ENCODE results near the gene DCDC1.
A peak's percentile ranks its signal among the peaks of the same experiment; 100 is the strongest.

The DCDC1 gene

GRCh38 chr11:31246451-31247165 is 122.9 kb downstream of the DCDC1 start:
- no peak for TF ChIP-seq EZH2phosphoT487 (IDR thresholded peaks at IDR 0.05; ENCODE audit: low read depth)
- TF ChIP-seq, protein P1, sequence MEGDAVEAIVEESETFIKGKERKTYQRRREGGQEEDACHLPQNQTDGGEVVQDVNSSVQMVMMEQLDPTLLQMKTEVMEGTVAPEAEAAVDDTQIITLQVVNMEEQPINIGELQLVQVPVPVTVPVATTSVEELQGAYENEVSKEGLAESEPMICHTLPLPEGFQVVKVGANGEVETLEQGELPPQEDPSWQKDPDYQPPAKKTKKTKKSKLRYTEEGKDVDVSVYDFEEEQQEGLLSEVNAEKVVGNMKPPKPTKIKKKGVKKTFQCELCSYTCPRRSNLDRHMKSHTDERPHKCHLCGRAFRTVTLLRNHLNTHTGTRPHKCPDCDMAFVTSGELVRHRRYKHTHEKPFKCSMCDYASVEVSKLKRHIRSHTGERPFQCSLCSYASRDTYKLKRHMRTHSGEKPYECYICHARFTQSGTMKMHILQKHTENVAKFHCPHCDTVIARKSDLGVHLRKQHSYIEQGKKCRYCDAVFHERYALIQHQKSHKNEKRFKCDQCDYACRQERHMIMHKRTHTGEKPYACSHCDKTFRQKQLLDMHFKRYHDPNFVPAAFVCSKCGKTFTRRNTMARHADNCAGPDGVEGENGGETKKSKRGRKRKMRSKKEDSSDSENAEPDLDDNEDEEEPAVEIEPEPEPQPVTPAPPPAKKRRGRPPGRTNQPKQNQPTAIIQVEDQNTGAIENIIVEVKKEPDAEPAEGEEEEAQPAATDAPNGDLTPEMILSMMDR (IDR thresholded peaks at IDR 0.05; ENCODE audit: low read depth, low read length) = no peak
- no peak overlapping the region for H3K4me3 ChIP-seq (ENCODE audit: low read length)
- no peaks in the 10 kb centered on the region for H4K20me1 ChIP-seq (ENCODE audit: insufficient read depth, low read length)

DNA sequence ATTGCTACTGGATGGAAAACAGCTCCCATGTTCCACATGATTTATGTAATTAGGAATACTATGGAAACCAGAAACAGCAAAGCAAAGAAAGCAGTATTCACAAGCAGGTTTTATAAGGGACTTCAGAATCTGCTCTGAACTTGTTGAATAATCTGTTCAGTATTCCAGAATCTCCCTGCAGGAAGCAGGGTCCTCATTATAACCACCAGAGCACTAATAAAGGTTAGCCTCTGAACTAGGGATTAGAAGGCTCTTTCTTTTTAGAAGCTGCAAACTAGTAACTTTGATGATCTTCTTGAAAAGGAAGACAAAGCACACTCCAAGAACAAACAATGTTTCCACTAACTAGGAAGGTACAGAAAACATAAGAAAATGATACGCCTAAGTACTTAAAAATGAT is 125.8 kb downstream of the DCDC1 start:
- no peaks in the 10 kb centered on the region for H3K27me3 ChIP-seq (ENCODE audit: low read depth, low read length)
- H4K20me1 ChIP-seq (ENCODE audit: insufficient read depth, low read length) = no peaks in the 10 kb centered on the region
- H3K4me1 ChIP-seq (ENCODE audit: low read length) = 0 out of 2 replicates have a peak, but pooled peaks cover 2% of the 10 kb centered on the region
- H3K36me3 ChIP-seq (replicated peaks; ENCODE audit: low read depth, low read length) = no peaks in the 10 kb centered on the region
- TF ChIP-seq, protein P1 (IDR thresholded peaks at IDR 0.05; ENCODE audit: low read depth, low read length) = no peak
- TF ChIP-seq EZH2phosphoT487 (IDR thresholded peaks at IDR 0.05; ENCODE audit: low read depth) = no peak
- H2AFZ ChIP-seq (ENCODE audit: low read depth, low read length) = no peak overlapping the region
- no peak overlapping the region for H3K9ac ChIP-seq (ENCODE audit: low read length)
- H3K4me3 ChIP-seq (ENCODE audit: low read length) = no peak overlapping the region
- H3K4me2 ChIP-seq (ENCODE audit: low read length) = no peak overlapping the region
- H3K9me3 ChIP-seq (ENCODE audit: insufficient read depth, low read length) = no peaks in the 10 kb centered on the region
- H3K27ac ChIP-seq (ENCODE audit: low read length) = no peak overlapping the region
- H3K79me2 ChIP-seq (ENCODE audit: low read length) = no peaks in the 10 kb centered on the region

More at GRCh38 chr11:31246451-31247165, 122.9 kb downstream of the DCDC1 start:
- Histone ChIP-seq H3K36me3 (replicated peaks; ENCODE audit: low read depth, low read length) (no peaks in the 10 kb centered on the region), H3K9me3 (ENCODE audit: insufficient read depth, low read length) (no peaks in the 10 kb centered on the region), H3K27ac (ENCODE audit: low read length) (no peak overlapping the region), H2AFZ (ENCODE audit: low read depth, low read length) (no peak overlapping the region), H3K9ac (ENCODE audit: low read length) (no peak overlapping the region), H3K4me2 (ENCODE audit: low read length) (no peak overlapping the region), H3K27me3 (ENCODE audit: low read depth, low read length) (no peaks in the 10 kb centered on the region), H3K79me2 (ENCODE audit: low read length) (no peaks in the 10 kb centered on the region), H3K4me1 (ENCODE audit: low read length) (no peaks in the 10 kb centered on the region)

DNA sequence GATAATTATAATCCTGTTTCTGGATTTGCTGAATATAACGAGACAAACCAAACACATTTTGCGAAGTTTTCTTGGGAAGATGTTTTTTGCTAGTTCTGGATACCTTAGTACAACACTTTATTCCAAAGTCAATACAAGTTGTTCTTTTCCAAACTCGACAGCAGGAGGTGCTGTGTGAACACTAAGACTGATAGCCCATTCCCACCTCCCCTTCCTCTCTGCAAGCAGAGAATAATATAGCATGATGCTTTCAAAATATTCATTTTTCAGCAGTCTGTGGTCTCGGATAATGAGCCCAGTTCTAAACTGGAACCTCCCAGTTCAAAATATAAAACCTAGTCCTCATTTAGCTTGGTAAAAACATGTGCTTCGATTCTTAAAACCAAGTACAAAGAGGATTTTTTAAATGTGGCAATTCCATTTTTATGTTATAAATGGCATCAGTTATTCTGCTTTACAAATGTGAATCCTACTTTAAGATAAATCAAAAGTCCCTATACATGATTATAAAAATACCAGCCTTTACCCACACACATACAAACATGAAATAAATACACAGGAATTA is 129.1 kb downstream of the DCDC1 start:
- TF ChIP-seq, protein P1 (IDR thresholded peaks at IDR 0.05; ENCODE audit: low read depth, low read length) = peak; percentile 89
- TF ChIP-seq EZH2phosphoT487 (IDR thresholded peaks at IDR 0.05; ENCODE audit: low read depth) = no peak
- H3K4me1 ChIP-seq (ENCODE audit: low read length) = peaks cover 15% of the 10 kb centered on the region
- peak overlapping the region; percentile 80; the same call in 1 of the 2 replicates for H2AFZ ChIP-seq (ENCODE audit: low read depth, low read length)

More for the DNA sequence above, 129.1 kb downstream of the DCDC1 start:
- no peak overlapping the region for H3K27ac ChIP-seq (ENCODE audit: low read length)
- H3K27me3 ChIP-seq (ENCODE audit: low read depth, low read length) = no peaks in the 10 kb centered on the region
- no peaks in the 10 kb centered on the region for H3K36me3 ChIP-seq (replicated peaks; ENCODE audit: low read depth, low read length)
- peak overlapping the region; percentile 16 for H3K4me2 ChIP-seq (ENCODE audit: low read length)
- no peak overlapping the region for H3K4me3 ChIP-seq (ENCODE audit: low read length)
- no peak overlapping the region for H3K9ac ChIP-seq (ENCODE audit: low read length)
- H3K79me2 ChIP-seq (ENCODE audit: low read length) = no peaks in the 10 kb centered on the region
- H4K20me1 ChIP-seq (ENCODE audit: insufficient read depth, low read length) = no peaks in the 10 kb centered on the region
- no peaks in the 10 kb centered on the region for H3K9me3 ChIP-seq (ENCODE audit: insufficient read depth, low read length)
